Loucy (cell line): ENCODE measurements around the gene SNCAIP.

Experiments used
- EZH2phosphoT487 ChIP-seq: fragments of 200-600 bp; IDR thresholded peaks from 2 replicates; pipeline ENCODE4 v1.6.1; 2018; ENCODE audit warnings: antibody characterized with exemption, mild to moderate bottlenecking, moderate library complexity, borderline replicate concordance
- TF ChIP-seq, protein P1 (sequence below): fragments of 200-600 bp; sonication (generic); conservative IDR thresholded peaks from 2 replicates; pipeline ENCODE4 v1.5.1; 2014; ENCODE audit warnings: mild to moderate bottlenecking, antibody characterized with exemption, low read length

DNA sequence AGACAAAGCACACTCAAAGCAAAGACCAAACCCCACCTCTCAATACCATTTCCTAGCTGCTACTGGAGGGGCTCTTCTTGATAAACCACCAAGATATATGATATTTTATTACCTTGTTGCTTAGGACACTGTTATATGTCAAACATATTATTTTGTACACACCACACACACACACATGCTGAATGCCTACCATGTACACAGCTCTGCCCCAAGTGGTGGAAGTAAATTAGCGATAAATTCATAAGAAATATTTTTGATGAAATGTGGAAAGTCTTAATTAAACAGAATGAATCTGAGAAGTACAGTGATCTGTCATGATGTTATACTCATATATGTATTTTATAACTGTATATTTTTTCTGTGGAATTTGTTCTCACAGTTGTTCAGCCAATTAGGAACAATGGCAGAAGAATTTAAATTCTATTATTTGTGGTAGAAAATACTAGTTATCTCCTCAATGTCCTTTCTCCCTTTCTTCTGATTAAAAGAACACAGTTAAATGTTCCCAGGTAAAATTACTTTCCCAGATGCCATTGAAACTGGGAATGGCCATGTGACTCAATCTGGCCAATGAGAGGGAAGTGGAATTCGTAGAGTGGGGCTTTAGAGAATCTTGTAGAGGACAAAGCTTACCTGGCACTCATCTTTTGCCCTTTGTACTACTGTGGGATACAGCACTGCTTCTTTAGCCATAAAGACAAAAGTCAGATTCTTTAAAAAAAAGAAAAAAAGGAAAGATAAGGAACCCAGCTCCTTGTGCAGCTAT is 156.5 kb downstream of the SNCAIP start:
- TF ChIP-seq, protein P1, sequence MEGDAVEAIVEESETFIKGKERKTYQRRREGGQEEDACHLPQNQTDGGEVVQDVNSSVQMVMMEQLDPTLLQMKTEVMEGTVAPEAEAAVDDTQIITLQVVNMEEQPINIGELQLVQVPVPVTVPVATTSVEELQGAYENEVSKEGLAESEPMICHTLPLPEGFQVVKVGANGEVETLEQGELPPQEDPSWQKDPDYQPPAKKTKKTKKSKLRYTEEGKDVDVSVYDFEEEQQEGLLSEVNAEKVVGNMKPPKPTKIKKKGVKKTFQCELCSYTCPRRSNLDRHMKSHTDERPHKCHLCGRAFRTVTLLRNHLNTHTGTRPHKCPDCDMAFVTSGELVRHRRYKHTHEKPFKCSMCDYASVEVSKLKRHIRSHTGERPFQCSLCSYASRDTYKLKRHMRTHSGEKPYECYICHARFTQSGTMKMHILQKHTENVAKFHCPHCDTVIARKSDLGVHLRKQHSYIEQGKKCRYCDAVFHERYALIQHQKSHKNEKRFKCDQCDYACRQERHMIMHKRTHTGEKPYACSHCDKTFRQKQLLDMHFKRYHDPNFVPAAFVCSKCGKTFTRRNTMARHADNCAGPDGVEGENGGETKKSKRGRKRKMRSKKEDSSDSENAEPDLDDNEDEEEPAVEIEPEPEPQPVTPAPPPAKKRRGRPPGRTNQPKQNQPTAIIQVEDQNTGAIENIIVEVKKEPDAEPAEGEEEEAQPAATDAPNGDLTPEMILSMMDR: peak; percentile 22; the same call in 1 of the 2 replicates
- no peak for TF ChIP-seq EZH2phosphoT487
